OCI-LY1 (cell line): ENCODE results near the gene PPFIA1.

ENCODE experiments used
- CTCF ChIP-seq: fragments of 200-600 bp; sonication (generic), shearing (Covaris generic); IDR thresholded peaks from 2 replicates; pipeline ENCODE4 v1.5.1; 2017; ENCODE audit warnings: mild to moderate bottlenecking, antibody characterized with exemption, low read length, moderate library complexity, mixed read lengths
- EZH2 ChIP-seq: fragments of 200-600 bp; sonication (generic), shearing (Covaris generic); IDR thresholded peaks from 2 replicates; pipeline ENCODE4 v1.8.0; 2017; ENCODE audit warnings: borderline replicate concordance, mixed run types, mild to moderate bottlenecking, antibody characterized with exemption, low read length, moderate library complexity, mixed read lengths

GRCh38 chr11:70251659-70252321 lies 18.7 kb upstream of the PPFIA1 start:
- TF ChIP-seq CTCF (no peak), EZH2 (no peak)
